ENCODE results near the gene GBE1. TPM values are rescaled to one million over a fixed set of nuclear protein-coding genes. Genes with fewer than 3 reads are reported as not detected.

Gene GBE1
- total and polyA plus RNA-seq, 9 of the 15 experiments (the other 6 are each of a cell fraction or from before 2014, with no cell fraction given), result 7.9 to 25.6 (median 13.1) TPM

DNA sequence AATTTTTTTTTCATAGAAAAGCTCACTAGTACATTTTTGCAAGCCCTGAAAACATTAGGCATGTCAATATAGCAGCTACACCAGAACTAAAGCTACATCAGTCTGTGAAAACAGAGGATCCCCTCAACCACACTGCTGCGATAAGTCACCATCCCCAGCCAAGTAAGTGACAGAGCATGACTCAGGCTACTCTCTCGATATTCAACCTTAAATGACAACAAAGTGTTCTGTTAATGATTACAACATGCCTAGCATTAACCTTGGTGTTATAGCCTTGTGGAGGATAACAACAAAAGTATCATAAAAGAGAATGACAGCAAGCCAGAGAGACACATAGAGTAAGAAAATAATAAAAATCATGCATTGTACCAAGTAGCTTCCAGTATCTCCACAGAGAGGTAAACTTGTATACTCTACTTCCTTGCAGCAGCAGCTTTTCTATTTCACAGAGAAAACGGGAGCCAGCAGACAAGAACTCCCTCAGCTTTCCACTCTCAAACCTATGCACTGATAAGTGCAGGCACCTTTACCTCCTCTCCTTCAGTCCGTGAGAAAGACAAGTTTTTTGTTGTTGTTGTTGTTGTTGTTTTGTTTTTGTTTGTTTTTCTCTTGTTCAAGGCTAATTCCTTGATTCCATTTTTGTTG is 76.6 kb downstream of the GBE1 start (continued):
- no peak for TF ChIP-seq ZNF436 (CRISPR knock-in tag; IDR thresholded peaks at IDR 0.05)
- TF ChIP-seq, protein P1, sequence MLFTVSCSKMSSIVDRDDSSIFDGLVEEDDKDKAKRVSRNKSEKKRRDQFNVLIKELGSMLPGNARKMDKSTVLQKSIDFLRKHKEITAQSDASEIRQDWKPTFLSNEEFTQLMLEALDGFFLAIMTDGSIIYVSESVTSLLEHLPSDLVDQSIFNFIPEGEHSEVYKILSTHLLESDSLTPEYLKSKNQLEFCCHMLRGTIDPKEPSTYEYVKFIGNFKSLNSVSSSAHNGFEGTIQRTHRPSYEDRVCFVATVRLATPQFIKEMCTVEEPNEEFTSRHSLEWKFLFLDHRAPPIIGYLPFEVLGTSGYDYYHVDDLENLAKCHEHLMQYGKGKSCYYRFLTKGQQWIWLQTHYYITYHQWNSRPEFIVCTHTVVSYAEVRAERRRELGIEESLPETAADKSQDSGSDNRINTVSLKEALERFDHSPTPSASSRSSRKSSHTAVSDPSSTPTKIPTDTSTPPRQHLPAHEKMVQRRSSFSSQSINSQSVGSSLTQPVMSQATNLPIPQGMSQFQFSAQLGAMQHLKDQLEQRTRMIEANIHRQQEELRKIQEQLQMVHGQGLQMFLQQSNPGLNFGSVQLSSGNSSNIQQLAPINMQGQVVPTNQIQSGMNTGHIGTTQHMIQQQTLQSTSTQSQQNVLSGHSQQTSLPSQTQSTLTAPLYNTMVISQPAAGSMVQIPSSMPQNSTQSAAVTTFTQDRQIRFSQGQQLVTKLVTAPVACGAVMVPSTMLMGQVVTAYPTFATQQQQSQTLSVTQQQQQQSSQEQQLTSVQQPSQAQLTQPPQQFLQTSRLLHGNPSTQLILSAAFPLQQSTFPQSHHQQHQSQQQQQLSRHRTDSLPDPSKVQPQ (CRISPR knock-in tag; IDR thresholded peaks at IDR 0.05; ENCODE audit: borderline replicate concordance), result no peak
- TF ChIP-seq DPF2 (IDR thresholded peaks at IDR 0.05), result peak; percentile 63; the same call in 1 of the 2 replicates
- no peak for TF ChIP-seq FOS (IDR thresholded peaks at IDR 0.05; ENCODE audit: extremely low read depth, insufficient read length)
- TF ChIP-seq, protein P2, sequence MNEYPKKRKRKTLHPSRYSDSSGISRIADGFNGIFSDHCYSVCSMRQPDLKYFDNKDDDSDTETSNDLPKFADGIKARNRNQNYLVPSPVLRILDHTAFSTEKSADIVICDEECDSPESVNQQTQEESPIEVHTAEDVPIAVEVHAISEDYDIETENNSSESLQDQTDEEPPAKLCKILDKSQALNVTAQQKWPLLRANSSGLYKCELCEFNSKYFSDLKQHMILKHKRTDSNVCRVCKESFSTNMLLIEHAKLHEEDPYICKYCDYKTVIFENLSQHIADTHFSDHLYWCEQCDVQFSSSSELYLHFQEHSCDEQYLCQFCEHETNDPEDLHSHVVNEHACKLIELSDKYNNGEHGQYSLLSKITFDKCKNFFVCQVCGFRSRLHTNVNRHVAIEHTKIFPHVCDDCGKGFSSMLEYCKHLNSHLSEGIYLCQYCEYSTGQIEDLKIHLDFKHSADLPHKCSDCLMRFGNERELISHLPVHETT (CRISPR knock-in tag; conservative IDR thresholded peaks at IDR 0.05 in 1 of 2, IDR thresholded peaks at IDR 0.05 in 1 of 2), result no peak
- TF ChIP-seq SMARCC2 (IDR thresholded peaks at IDR 0.05; ENCODE audit: low read depth), result 0 out of 2 replicates have a peak, but pooled peaks have one; percentile 31
- no peak for TF ChIP-seq NCOA4 (IDR thresholded peaks at IDR 0.05; ENCODE audit: partially characterized antibody)
- TF ChIP-seq KLF10 (CRISPR knock-in tag; IDR thresholded peaks at IDR 0.05), result no peak
- no peak for TF ChIP-seq NCOA1 (IDR thresholded peaks at IDR 0.05; ENCODE audit: low read depth)
- TF ChIP-seq CBFA2T3 (IDR thresholded peaks at IDR 0.05), result peak; percentile 29
- no peak for TF ChIP-seq SIX5 (IDR thresholded peaks at IDR 0.05; ENCODE audit: borderline replicate concordance in 1 of 2, insufficient read depth in 1 of 2, low read depth in 1 of 2, low read length in 2 of 2)
- TF ChIP-seq, protein P3, sequence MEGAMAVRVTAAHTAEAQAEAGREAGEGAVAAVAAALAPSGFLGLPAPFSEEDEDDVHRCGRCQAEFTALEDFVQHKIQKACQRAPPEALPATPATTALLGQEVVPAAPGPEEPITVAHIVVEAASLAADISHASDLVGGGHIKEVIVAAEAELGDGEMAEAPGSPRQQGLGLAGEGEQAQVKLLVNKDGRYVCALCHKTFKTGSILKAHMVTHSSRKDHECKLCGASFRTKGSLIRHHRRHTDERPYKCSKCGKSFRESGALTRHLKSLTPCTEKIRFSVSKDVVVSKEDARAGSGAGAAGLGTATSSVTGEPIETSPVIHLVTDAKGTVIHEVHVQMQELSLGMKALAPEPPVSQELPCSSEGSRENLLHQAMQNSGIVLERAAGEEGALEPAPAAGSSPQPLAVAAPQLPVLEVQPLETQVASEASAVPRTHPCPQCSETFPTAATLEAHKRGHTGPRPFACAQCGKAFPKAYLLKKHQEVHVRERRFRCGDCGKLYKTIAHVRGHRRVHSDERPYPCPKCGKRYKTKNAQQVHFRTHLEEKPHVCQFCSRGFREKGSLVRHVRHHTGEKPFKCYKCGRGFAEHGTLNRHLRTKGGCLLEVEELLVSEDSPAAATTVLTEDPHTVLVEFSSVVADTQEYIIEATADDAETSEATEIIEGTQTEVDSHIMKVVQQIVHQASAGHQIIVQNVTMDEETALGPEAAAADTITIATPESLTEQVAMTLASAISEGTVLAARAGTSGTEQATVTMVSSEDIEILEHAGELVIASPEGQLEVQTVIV (CRISPR knock-in tag; IDR thresholded peaks at IDR 0.05; ENCODE audit: borderline replicate concordance), result no peak
- TF ChIP-seq ATF7 (IDR thresholded peaks at IDR 0.05), result no peak
- TF ChIP-seq RAD21 (CRISPR knock-in tag; conservative IDR thresholded peaks at IDR 0.05 in 1 of 2, IDR thresholded peaks at IDR 0.05 in 1 of 2), result no peak
- TF ChIP-seq GABPB1 (CRISPR knock-in tag; IDR thresholded peaks at IDR 0.05), result no peak
- no peak for TF ChIP-seq ZNF77 (CRISPR knock-in tag; IDR thresholded peaks at IDR 0.05)
- no peak for TF ChIP-seq NR2C2 (CRISPR knock-in tag; IDR thresholded peaks at IDR 0.05)
- TF ChIP-seq NR2C2 (tag; IDR thresholded peaks at IDR 0.05), result no peak
- TF ChIP-seq ZNF76 (CRISPR knock-in tag; IDR thresholded peaks at IDR 0.05; ENCODE audit: borderline replicate concordance), result no peak
- TF ChIP-seq FOXA1 (IDR thresholded peaks at IDR 0.05; ENCODE audit: borderline replicate concordance), result no peak
- TF ChIP-seq GATA2 (CRISPR knock-in tag; IDR thresholded peaks at IDR 0.05), result no peak
- TF ChIP-seq MCM3 (IDR thresholded peaks at IDR 0.05), result no peak
- TF ChIP-seq ZC3H8 (IDR thresholded peaks at IDR 0.05), result no peak
- TF ChIP-seq ZNF445 (CRISPR knock-in tag; IDR thresholded peaks at IDR 0.05; ENCODE audit: low read depth), result no peak
